ENCODE results near the gene B3GALT2. TPM values are rescaled to one million over a fixed set of nuclear protein-coding genes. Genes with fewer than 3 reads are reported as not detected.

Gene B3GALT2
- total RNA-seq, 1 experiment from 2014 or later, result 0.40 TPM

- no peak for DNase-seq (ENCODE audit: low read depth, low spot score)
- in situ Hi-C loops (cut with HindIII; ENCODE audit: low pct_unique_long_range_greater_than_20kb, low sequenced_read_pairs), result no loop called here
These were observed 46.2 kb downstream of the B3GALT2 start for GRCh38 chr1:193140254-193140653.

- in situ Hi-C loops (cut with HindIII; ENCODE audit: low pct_unique_long_range_greater_than_20kb, low sequenced_read_pairs), result no loop called here
- DNase-seq (ENCODE audit: low read depth, low spot score), result no peak
These were observed 55.0 kb downstream of the B3GALT2 start for GRCh38 chr1:193131266-193131860.

Small RNA genes within 50 kb of the gene (small RNA-seq; reads per million reads assigned to genes)
- gene MIR1278, result 0 reads per million in 2 experiments

Other genes with a start within 250 kb of the B3GALT2 start
- gene UCHL5, start 127.3 kb downstream of the B3GALT2 start, total RNA-seq (2014; rRNA removed; shearing (Covaris generic)), result 39.6 and 41.4 TPM in 2 replicates
- 106 and 115 TPM in 2 replicates for gene RO60, start 127.0 kb downstream of the B3GALT2 start, total RNA-seq (2014; rRNA removed; shearing (Covaris generic))
- gene GLRX2, start 81.2 kb downstream of the B3GALT2 start, total RNA-seq (2014; rRNA removed; shearing (Covaris generic)), result 36.3 and 41.8 TPM in 2 replicates
- gene CDC73, start 64.6 kb downstream of the B3GALT2 start, total RNA-seq (2014; rRNA removed; shearing (Covaris generic)), result 11.3 and 13.4 TPM in 2 replicates